Peyer's patch (tissue), 4 donors: ENCODE data around the gene RHOB. TPM values are rescaled to one million over a fixed set of nuclear protein-coding genes. Genes with fewer than 3 reads are reported as not detected.

Experiments used
- DNase-seq, 3 donors: peaks; one replicate each; pipeline ENCODE4 v3.0.0-alpha.2; 2017 to 2019
- H3K27ac ChIP-seq, 4 donors: fragments of 200-600 bp; sonication (generic); one replicate each; pipeline ENCODE4 v1.5.1; 2016 to 2019
- H3K27me3 ChIP-seq, 2 donors: fragments of 200-600 bp; sonication (generic); one replicate each; pipeline ENCODE4 v1.5.1; 2019
- H3K36me3 ChIP-seq, 3 donors: fragments of 200-600 bp; sonication (generic); one replicate each; pipeline ENCODE4 v1.5.1; 2016 to 2019
- H3K4me1 ChIP-seq, 4 donors: fragments of 200-600 bp; sonication (generic); one replicate each; pipeline ENCODE4 v1.5.1; 2016 to 2019
- H3K4me3 ChIP-seq, 4 donors: fragments of 200-600 bp; sonication (generic); 1 replicate in 3 of 4; 2 replicates in 1 of 4; pipeline ENCODE4 v1.5.1; 2016 to 2019; ENCODE audit warnings: mild to moderate bottlenecking in 1 of 4
- H3K9me3 ChIP-seq, 4 donors: fragments of 200-600 bp; sonication (generic); one replicate each; pipeline ENCODE4 v1.5.1; 2016 to 2019; ENCODE audit warnings: mild to moderate bottlenecking in 1 of 4
- POLR2A ChIP-seq, 2 donors: fragments of 450-650 bp; IDR thresholded peaks; one replicate each; pipeline ENCODE4 v1.5.1; 2017; ENCODE audit warnings: antibody characterized with exemption in 2 of 2, mild to moderate bottlenecking in 2 of 2, moderate library complexity in 2 of 2
- total RNA-seq, 4 donors: library from RNA; depleted of rRNA; stranded (reverse); fragments of >200 nt; gene quantifications; one replicate each; pipeline ENCODE4 v1.1.0, GENCODE V29; 2016
- TF ChIP-seq, protein P1 (sequence below), 6 experiments: fragments of 450-650 bp in 4 of 6; fragments of 200-600 bp in 2 of 6; sonication (generic) in 1 of 6; IDR thresholded peaks; one replicate each; pipeline ENCODE4 v1.5.1; 2017 to 2019; ENCODE audit warnings: antibody characterized with exemption in 6 of 6, mild to moderate bottlenecking in 3 of 6, moderate library complexity in 1 of 6

Gene RHOB
- total RNA-seq, 4 donors from 2014 or later: 61.6 to 488 (median 202) TPM

DNA sequence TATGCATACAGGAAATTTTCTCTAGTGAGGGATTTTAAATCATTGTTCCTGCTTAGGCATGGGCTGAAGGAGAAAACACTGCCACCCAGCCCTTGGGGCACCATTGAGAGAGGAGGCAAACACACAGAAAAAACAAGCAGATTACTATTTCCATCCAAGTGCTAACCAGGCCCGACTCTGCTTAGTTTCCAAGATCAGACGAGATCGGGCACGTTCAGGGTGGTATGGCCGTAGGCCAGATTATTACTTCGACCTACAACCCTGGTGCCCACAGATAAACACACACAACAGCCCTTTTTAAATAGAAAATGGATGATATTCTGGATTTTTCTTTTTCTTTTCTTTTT lies 45.4 kb upstream of the RHOB start:
- H3K9me3 ChIP-seq: no peaks in the 10 kb centered on the region
- DNase-seq: peak in 1 of 3 donors; percentile 15
- H3K4me3 ChIP-seq: no peak overlapping the region
- H3K4me1 ChIP-seq: no peaks in the 10 kb centered on the region
- TF ChIP-seq POLR2A (IDR thresholded peaks at IDR 0.05): no peak
- H3K27me3 ChIP-seq: no peaks in the 10 kb centered on the region
- H3K36me3 ChIP-seq: no peaks in the 10 kb centered on the region
- H3K27ac ChIP-seq: no peak overlapping the region

- Histone ChIP-seq H3K27me3 (no peaks in the 10 kb centered on the region), H3K36me3 (no peaks in the 10 kb centered on the region), H3K27ac (peak overlapping the region in 1 of 4 donors; percentile 54), H3K4me1 (no peaks in the 10 kb centered on the region), H3K4me3 (no peak overlapping the region), H3K9me3 (peaks cover 0 to 3% (median 0%) of the 10 kb centered on the region in 4 donors)
- DNase-seq: peak in 1 of 3 donors; percentile 39
- TF ChIP-seq, protein P1, sequence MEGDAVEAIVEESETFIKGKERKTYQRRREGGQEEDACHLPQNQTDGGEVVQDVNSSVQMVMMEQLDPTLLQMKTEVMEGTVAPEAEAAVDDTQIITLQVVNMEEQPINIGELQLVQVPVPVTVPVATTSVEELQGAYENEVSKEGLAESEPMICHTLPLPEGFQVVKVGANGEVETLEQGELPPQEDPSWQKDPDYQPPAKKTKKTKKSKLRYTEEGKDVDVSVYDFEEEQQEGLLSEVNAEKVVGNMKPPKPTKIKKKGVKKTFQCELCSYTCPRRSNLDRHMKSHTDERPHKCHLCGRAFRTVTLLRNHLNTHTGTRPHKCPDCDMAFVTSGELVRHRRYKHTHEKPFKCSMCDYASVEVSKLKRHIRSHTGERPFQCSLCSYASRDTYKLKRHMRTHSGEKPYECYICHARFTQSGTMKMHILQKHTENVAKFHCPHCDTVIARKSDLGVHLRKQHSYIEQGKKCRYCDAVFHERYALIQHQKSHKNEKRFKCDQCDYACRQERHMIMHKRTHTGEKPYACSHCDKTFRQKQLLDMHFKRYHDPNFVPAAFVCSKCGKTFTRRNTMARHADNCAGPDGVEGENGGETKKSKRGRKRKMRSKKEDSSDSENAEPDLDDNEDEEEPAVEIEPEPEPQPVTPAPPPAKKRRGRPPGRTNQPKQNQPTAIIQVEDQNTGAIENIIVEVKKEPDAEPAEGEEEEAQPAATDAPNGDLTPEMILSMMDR (IDR thresholded peaks at IDR 0.05): no peak
Observed at GRCh38 chr2:20403774-20404312, 43.0 kb upstream of the RHOB start.

GRCh38 chr2:20404950-20405349 lies 41.9 kb upstream of the RHOB start:
- no peak for DNase-seq
- Histone ChIP-seq H3K27me3 (no peaks in the 10 kb centered on the region), H3K27ac (no peak overlapping the region), H3K36me3 (no peaks in the 10 kb centered on the region), H3K4me3 (no peak overlapping the region), H3K9me3 (peaks cover 0 to 9% (median 0%) of the 10 kb centered on the region in 4 donors), H3K4me1 (no peaks in the 10 kb centered on the region)
- TF ChIP-seq, protein P1 (IDR thresholded peaks at IDR 0.05): no peak
- TF ChIP-seq POLR2A (IDR thresholded peaks at IDR 0.05): no peak

GRCh38 chr2:20409039-20409438 lies 37.8 kb upstream of the RHOB start:
- no peaks in the 10 kb centered on the region for H3K36me3 ChIP-seq
- no peak overlapping the region for H3K27ac ChIP-seq
- H3K4me1 ChIP-seq: no peaks in the 10 kb centered on the region
- H3K27me3 ChIP-seq: no peaks in the 10 kb centered on the region
- H3K9me3 ChIP-seq: peaks cover 0 to 9% (median 0%) of the 10 kb centered on the region in 4 donors
- H3K4me3 ChIP-seq: no peak overlapping the region
- no peak for DNase-seq
- no peak for TF ChIP-seq POLR2A (IDR thresholded peaks at IDR 0.05)
- TF ChIP-seq, protein P1 (IDR thresholded peaks at IDR 0.05): no peak

GRCh38 chr2:20410556-20411277 lies 36.2 kb upstream of the RHOB start:
- Histone ChIP-seq H3K4me1 (no peaks in the 10 kb centered on the region), H3K27me3 (no peaks in the 10 kb centered on the region), H3K9me3 (peaks cover 0 to 9% (median 0%) of the 10 kb centered on the region in 4 donors), H3K27ac (no peak overlapping the region), H3K4me3 (no peak overlapping the region), H3K36me3 (no peaks in the 10 kb centered on the region)
- TF ChIP-seq, protein P1 (IDR thresholded peaks at IDR 0.05): no peak
- TF ChIP-seq POLR2A (IDR thresholded peaks at IDR 0.05): no peak
- DNase-seq: peak in 1 of 3 donors; percentile 40

- H3K27ac ChIP-seq: no peak overlapping the region
- no peak overlapping the region for H3K4me3 ChIP-seq
- no peak for TF ChIP-seq POLR2A (IDR thresholded peaks at IDR 0.05)
- TF ChIP-seq, protein P1 (IDR thresholded peaks at IDR 0.05): peak; percentile 61 to 92 (median 84)
- H3K9me3 ChIP-seq: peaks cover 0 to 9% (median 0%) of the 10 kb centered on the region in 4 donors
- DNase-seq: peak; percentile 83 to 96 (median 89)
- no peaks in the 10 kb centered on the region for H3K27me3 ChIP-seq
- H3K4me1 ChIP-seq: no peaks in the 10 kb centered on the region
- H3K36me3 ChIP-seq: no peaks in the 10 kb centered on the region
Observed at GRCh38 chr2:20411361-20411894, 35.4 kb upstream of the RHOB start.
